ENCODE data around the gene ROPN1L. TPM values are rescaled to one million over a fixed set of nuclear protein-coding genes. Genes with fewer than 3 reads are reported as not detected.

The ROPN1L gene
- total RNA-seq, 1 donor from 2014 or later: not detected

DNA sequence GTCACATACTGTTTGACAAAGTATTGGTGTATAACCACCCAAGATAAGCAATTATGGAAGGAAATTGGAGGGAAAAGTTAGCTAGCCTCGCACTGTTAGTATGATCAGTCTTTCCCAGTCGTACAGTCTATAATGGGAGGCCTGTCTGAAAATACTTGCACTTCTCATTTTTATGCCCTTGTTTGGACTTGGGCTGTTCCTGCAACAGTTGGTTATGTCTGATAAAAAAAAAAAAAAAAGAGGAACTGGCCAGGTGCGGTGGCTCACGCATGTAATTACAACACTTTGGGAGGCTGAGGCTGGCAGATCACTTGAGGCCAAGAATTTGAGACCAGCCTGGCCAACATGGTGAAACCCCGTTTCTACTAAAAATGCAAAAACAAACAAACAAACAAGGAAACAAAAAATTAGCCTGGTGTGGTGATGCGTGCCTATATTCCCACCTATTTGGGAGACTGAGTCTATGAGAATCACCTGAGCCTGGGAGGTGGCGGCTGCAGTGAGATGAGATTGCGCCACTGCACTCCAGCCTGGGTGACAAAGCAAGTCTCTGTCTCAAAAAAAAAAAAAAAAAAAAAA, 63.9 kb downstream of the ROPN1L start:
- Histone ChIP-seq H4K20me1 (ENCODE audit: low read depth) (no peaks in the 10 kb centered on the region), H3K4me3 (no peak overlapping the region), H3K27me3 (no peaks in the 10 kb centered on the region), H3K36me3 (no peaks in the 10 kb centered on the region), H3F3A (ENCODE audit: low read depth) (peaks cover 6% of the 10 kb centered on the region), H3K4me1 (peaks cover 11% of the 10 kb centered on the region), H3K9ac (no peak overlapping the region), H3K4me2 (no peak overlapping the region), H3K79me2 (ENCODE audit: low read depth) (no peaks in the 10 kb centered on the region), H3K9me3 (ENCODE audit: low read depth) (no peaks in the 10 kb centered on the region), H2AFZ (replicated peaks) (no peak overlapping the region), H3K27ac (no peak overlapping the region)
- TF ChIP-seq, protein P1, sequence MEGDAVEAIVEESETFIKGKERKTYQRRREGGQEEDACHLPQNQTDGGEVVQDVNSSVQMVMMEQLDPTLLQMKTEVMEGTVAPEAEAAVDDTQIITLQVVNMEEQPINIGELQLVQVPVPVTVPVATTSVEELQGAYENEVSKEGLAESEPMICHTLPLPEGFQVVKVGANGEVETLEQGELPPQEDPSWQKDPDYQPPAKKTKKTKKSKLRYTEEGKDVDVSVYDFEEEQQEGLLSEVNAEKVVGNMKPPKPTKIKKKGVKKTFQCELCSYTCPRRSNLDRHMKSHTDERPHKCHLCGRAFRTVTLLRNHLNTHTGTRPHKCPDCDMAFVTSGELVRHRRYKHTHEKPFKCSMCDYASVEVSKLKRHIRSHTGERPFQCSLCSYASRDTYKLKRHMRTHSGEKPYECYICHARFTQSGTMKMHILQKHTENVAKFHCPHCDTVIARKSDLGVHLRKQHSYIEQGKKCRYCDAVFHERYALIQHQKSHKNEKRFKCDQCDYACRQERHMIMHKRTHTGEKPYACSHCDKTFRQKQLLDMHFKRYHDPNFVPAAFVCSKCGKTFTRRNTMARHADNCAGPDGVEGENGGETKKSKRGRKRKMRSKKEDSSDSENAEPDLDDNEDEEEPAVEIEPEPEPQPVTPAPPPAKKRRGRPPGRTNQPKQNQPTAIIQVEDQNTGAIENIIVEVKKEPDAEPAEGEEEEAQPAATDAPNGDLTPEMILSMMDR (IDR thresholded peaks at IDR 0.05): no peak
- TF ChIP-seq EZH2phosphoT487 (IDR thresholded peaks at IDR 0.05) (no peak), EZH2 (IDR thresholded peaks at IDR 0.05) (no peak)
- Mint-ChIP-seq H3K36me3 (no peaks in the 10 kb centered on the region), H3K4me3 (no peak overlapping the region), H3K27ac (no peak overlapping the region), H3K4me1 (peaks cover 15% of the 10 kb centered on the region), H3K27me3 (ENCODE audit: insufficient read depth, low read depth) (peaks cover 3% of the 10 kb centered on the region), H3K9me3 (peaks cover 2% of the 10 kb centered on the region)
- DNase-seq (ENCODE audit: low spot score): no peak

DNA sequence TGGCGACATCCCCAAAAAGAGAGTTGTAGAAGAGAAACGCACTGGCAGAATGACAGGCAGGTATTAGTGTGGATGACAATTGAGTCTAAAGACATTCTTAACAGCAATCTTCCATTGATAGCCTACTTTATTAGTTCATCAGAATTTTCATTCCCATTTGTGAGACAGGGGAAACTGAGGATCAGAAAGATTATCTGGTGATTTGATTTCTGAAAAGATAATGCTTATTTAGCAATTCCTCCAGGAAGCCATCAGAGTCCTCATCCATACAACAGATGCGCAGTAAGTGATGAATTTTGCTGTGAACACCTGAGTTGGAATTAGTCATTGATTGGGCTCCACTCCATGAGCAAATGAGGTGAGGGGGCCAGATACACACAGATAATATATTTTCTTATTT, 64.9 kb downstream of the ROPN1L start:
- Histone ChIP-seq H3K9ac (no peak overlapping the region), H3K4me2 (no peak overlapping the region), H3K36me3 (no peaks in the 10 kb centered on the region), H4K20me1 (ENCODE audit: low read depth) (no peaks in the 10 kb centered on the region), H3K79me2 (ENCODE audit: low read depth) (no peaks in the 10 kb centered on the region), H3K9me3 (ENCODE audit: low read depth) (no peaks in the 10 kb centered on the region), H3K27me3 (no peaks in the 10 kb centered on the region), H3K4me3 (no peak overlapping the region), H3F3A (ENCODE audit: low read depth) (peaks cover 6% of the 10 kb centered on the region), H3K27ac (no peak overlapping the region), H2AFZ (replicated peaks) (no peak overlapping the region), H3K4me1 (peaks cover 5% of the 10 kb centered on the region)
- H3K4me3 Mint-ChIP-seq: no peak overlapping the region
- no peak overlapping the region for H3K27ac Mint-ChIP-seq
- TF ChIP-seq EZH2 (IDR thresholded peaks at IDR 0.05): no peak
- TF ChIP-seq EZH2phosphoT487 (IDR thresholded peaks at IDR 0.05): no peak
- TF ChIP-seq, protein P1 (IDR thresholded peaks at IDR 0.05): no peak
- H3K36me3 Mint-ChIP-seq: no peaks in the 10 kb centered on the region
- H3K9me3 Mint-ChIP-seq: peaks cover 2% of the 10 kb centered on the region
- H3K27me3 Mint-ChIP-seq (ENCODE audit: insufficient read depth, low read depth): peaks cover 7% of the 10 kb centered on the region
- H3K4me1 Mint-ChIP-seq: peaks cover 10% of the 10 kb centered on the region
- no peak for DNase-seq (ENCODE audit: low spot score)

DNA sequence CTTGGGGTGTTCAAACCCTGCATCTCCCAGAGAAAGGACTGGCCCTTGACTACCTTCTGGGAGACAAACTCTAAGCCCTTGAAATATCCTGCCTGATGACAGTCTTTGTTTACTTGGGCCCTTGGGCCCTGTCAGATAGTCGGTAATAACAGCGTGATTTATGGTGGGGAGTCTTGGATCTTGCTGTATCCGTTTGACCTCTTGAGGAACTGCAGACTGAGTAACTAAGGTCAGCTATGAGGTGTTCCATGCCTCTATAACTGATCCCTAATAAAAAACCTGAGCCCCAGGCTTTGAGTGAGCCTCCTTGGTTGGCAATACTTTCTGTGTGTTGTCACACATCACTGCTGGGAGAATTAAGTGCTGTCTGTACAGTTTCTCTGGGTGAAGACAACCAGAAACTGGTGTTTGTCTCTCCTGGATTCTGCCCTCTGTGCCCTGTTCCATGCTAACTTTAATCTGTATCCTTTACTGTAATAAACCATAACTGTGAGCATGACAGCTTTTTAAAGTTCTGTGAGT, 66.0 kb downstream of the ROPN1L start:
- no peak overlapping the region for H3K4me3 Mint-ChIP-seq

More for the DNA sequence above, 66.0 kb downstream of the ROPN1L start:
- no peaks in the 10 kb centered on the region for H3K79me2 ChIP-seq (ENCODE audit: low read depth)
- no peaks in the 10 kb centered on the region for H3K36me3 Mint-ChIP-seq
- no peak overlapping the region for H3K4me2 ChIP-seq
- peaks cover 3% of the 10 kb centered on the region for H3K4me1 ChIP-seq
- no peak overlapping the region for H3K27ac Mint-ChIP-seq
- no peaks in the 10 kb centered on the region for H3K27me3 ChIP-seq
- H3K36me3 ChIP-seq: no peaks in the 10 kb centered on the region
- DNase-seq (ENCODE audit: low spot score): no peak
- H3K27me3 Mint-ChIP-seq (ENCODE audit: insufficient read depth, low read depth): peaks cover 6% of the 10 kb centered on the region
- H3K9me3 Mint-ChIP-seq: peaks cover 2% of the 10 kb centered on the region
- no peaks in the 10 kb centered on the region for H4K20me1 ChIP-seq (ENCODE audit: low read depth)
- no peaks in the 10 kb centered on the region for H3K9me3 ChIP-seq (ENCODE audit: low read depth)
- H3K4me1 Mint-ChIP-seq: peaks cover 6% of the 10 kb centered on the region
- H3K4me3 ChIP-seq: no peak overlapping the region
- no peak overlapping the region for H2AFZ ChIP-seq (replicated peaks)
- no peak overlapping the region for H3K9ac ChIP-seq
- H3K27ac ChIP-seq: no peak overlapping the region
- TF ChIP-seq EZH2 (IDR thresholded peaks at IDR 0.05) (no peak), EZH2phosphoT487 (IDR thresholded peaks at IDR 0.05) (no peak)
- TF ChIP-seq, protein P1 (IDR thresholded peaks at IDR 0.05): no peak
- H3F3A ChIP-seq (ENCODE audit: low read depth): peaks cover 6% of the 10 kb centered on the region

Measured in neural progenitor cell (in vitro differentiated cells).